Breast epithelium (tissue), 4 donors: ENCODE results near the gene RRP15. TPM values are rescaled to one million over a fixed set of nuclear protein-coding genes. Genes with fewer than 3 reads are reported as not detected.

Experiments
- DNase-seq, 2 donors: peaks; one replicate each; pipeline ENCODE4 v3.0.0-alpha.2; 2019; ENCODE audit warnings: low spot score in 2 of 2
- H3K27ac ChIP-seq, 2 donors: fragments of 200-600 bp; sonication (generic) in 1 of 2; one replicate each; pipeline ENCODE4 v1.5.1; 2016 to 2019; ENCODE audit warnings: mild to moderate bottlenecking in 1 of 2
- H3K27me3 ChIP-seq, 2 donors: fragments of 200-600 bp; sonication (generic) in 1 of 2; one replicate each; pipeline versions ENCODE4 v1.5.1 to v1.6.0; 2017 to 2019; ENCODE audit warnings: control low read depth in 1 of 2, mild to moderate bottlenecking in 1 of 2
- H3K36me3 ChIP-seq: fragments of 200-600 bp; one replicate; pipeline ENCODE4 v1.5.1; 2019
- H3K4me1 ChIP-seq, 2 donors: fragments of 200-600 bp; sonication (generic); one replicate each; pipeline ENCODE4 v1.5.1; 2016 to 2019; ENCODE audit warnings: control low read depth in 1 of 2
- H3K4me3 ChIP-seq, 3 donors: fragments of 200-600 bp; sonication (generic); 1 replicate in 2 of 3; 2 replicates in 1 of 3; pipeline ENCODE4 v1.5.1; 2016 to 2019; ENCODE audit warnings: mild to moderate bottlenecking in 3 of 3, moderate library complexity in 2 of 3
- H3K9me3 ChIP-seq, 2 donors: fragments of 200-600 bp; sonication (generic) in 1 of 2; one replicate each; pipeline ENCODE4 v1.5.1; 2016 to 2019; ENCODE audit warnings: control low read depth in 1 of 2
- POLR2A ChIP-seq: fragments of 450-650 bp; IDR thresholded peaks from one replicate; pipeline ENCODE4 v1.6.1; 2016; ENCODE audit warnings: antibody characterized with exemption, mild to moderate bottlenecking, moderate library complexity
- POLR2AphosphoS5 ChIP-seq, 3 donors: sonication (generic); formaldehyde crosslinking; IDR thresholded peaks; one replicate each; pipeline ENCODE4 v1.6.1; 2017; ENCODE audit warnings: antibody characterized with exemption in 3 of 3
- intact Hi-C: fragments of 100-400 bp; cut with DNase I; formaldehyde crosslinking; loops from one replicate; pipeline ENCODE4 v1.15.1; 2023; ENCODE audit warnings: low total_unique reads
- total RNA-seq, 3 donors: library from RNA; depleted of rRNA; stranded (reverse); fragments of >200 nt; gene quantifications; one replicate each; pipeline ENCODE4 v1.1.0, GENCODE V29; 2016
- TF ChIP-seq, protein P1 (sequence below), 3 donors: fragments of 450-650 bp; IDR thresholded peaks; one replicate each; pipeline ENCODE4 v1.5.1; 2016 to 2017; ENCODE audit warnings: antibody characterized with exemption in 3 of 3, mild to moderate bottlenecking in 3 of 3, moderate library complexity in 3 of 3

RRP15 gene
- total RNA-seq, 3 donors from 2014 or later: 6.2 to 8.8 (median 7.8) TPM

DNA sequence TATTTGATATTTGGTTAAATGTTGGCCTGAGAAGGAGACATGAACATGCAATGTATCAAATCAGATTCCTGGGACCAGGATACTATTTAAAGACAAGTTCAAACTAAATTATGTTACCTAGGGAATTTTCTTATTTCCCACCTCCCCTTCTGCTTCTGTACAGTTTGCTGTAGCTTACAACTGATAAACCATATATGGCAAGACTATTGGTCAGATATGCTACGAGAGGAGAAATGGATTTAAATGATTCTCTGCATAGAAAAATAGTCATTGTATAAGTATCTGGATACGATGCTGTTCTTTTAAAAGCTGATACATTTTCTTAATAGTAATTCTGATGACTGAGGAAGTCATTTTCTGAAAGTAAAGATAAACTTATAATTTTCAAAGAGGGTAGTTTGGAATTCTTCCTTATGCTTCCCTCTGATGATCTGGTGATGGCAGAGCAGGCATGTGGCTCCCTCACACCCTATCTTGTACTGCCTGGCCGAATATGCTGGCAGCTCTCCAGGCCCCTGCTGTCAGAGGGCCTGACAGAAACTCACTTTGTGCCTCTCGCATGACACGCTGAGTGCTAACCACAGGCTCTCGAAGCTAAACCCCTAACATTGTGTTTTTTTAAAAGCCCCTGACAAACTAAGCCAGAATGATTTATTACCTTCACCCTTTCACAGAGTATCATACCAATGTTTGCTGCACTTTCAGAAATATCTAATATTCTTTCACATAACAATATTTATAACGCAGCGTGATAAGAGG lies 19.4 kb downstream of the RRP15 start:
- TF ChIP-seq, protein P1, sequence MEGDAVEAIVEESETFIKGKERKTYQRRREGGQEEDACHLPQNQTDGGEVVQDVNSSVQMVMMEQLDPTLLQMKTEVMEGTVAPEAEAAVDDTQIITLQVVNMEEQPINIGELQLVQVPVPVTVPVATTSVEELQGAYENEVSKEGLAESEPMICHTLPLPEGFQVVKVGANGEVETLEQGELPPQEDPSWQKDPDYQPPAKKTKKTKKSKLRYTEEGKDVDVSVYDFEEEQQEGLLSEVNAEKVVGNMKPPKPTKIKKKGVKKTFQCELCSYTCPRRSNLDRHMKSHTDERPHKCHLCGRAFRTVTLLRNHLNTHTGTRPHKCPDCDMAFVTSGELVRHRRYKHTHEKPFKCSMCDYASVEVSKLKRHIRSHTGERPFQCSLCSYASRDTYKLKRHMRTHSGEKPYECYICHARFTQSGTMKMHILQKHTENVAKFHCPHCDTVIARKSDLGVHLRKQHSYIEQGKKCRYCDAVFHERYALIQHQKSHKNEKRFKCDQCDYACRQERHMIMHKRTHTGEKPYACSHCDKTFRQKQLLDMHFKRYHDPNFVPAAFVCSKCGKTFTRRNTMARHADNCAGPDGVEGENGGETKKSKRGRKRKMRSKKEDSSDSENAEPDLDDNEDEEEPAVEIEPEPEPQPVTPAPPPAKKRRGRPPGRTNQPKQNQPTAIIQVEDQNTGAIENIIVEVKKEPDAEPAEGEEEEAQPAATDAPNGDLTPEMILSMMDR (IDR thresholded peaks at IDR 0.05): no peak
- TF ChIP-seq POLR2AphosphoS5 (IDR thresholded peaks at IDR 0.05): no peak
- no peak for TF ChIP-seq POLR2A
- no peak for DNase-seq
- intact Hi-C loops: no loop called here
- no peaks in the 10 kb centered on the region for H3K36me3 ChIP-seq
- no peaks in the 10 kb centered on the region for H3K4me1 ChIP-seq
- no peak overlapping the region for H3K27ac ChIP-seq
- no peak overlapping the region for H3K4me3 ChIP-seq
- H3K27me3 ChIP-seq: no peaks in the 10 kb centered on the region
- H3K9me3 ChIP-seq: no peaks in the 10 kb centered on the region

DNA sequence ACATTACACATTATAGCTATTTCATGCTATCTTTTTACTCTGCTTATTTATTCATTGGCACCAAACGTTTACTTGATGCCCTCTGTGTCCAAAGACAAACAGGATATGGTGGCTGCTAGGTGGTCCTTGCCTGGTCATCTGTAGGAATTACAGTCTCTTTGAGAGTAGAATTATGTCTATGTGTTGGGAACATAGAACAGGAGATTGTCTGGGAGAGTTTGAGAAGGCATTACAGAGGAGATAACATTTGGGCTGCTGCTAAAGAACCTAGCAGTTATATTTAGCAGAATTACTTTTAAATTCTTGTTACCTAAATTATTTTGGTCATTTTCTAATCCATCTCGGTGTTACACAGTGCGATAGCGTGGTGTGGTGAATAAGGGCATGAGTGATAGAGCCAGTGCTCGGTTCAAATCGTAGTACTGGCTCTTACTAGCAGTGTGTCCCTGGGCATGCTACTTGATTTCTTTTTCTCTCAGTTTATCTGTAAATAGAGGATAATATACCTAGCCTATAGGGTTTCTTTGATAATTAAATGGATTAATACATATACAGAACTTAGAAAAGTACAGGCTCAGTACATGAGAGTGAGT lies 20.5 kb downstream of the RRP15 start:
- DNase-seq: no peak
- no peaks in the 10 kb centered on the region for H3K27me3 ChIP-seq
- intact Hi-C loops: no loop called here
- no peaks in the 10 kb centered on the region for H3K36me3 ChIP-seq
- TF ChIP-seq, protein P1 (IDR thresholded peaks at IDR 0.05): no peak
- no peak for TF ChIP-seq POLR2A
- TF ChIP-seq POLR2AphosphoS5 (IDR thresholded peaks at IDR 0.05): no peak
- H3K4me3 ChIP-seq: no peak overlapping the region
- H3K27ac ChIP-seq: no peak overlapping the region
- H3K4me1 ChIP-seq: no peaks in the 10 kb centered on the region
- H3K9me3 ChIP-seq: no peaks in the 10 kb centered on the region

DNA sequence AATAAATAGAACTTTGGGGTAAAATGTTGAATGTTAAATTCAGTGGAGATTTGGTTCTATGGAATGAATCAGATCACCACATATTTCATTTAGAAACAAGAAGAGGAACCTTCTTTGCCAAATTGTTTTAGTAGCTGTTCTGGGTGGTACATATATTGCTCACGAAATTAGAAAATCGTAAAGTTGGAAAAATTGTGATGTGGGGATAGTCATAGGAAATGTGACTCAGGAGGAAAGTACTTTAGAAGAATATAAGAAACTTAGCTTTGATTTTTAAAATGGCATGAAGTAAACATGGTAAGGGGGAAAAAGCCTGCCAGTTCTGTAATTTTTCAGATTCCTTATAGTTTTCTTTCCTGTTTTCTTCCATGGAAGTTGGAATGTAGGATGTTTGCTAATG lies 27.4 kb downstream of the RRP15 start:
- Histone ChIP-seq H3K27ac (no peak overlapping the region), H3K9me3 (no peaks in the 10 kb centered on the region), H3K27me3 (no peaks in the 10 kb centered on the region), H3K4me1 (no peaks in the 10 kb centered on the region), H3K36me3 (no peaks in the 10 kb centered on the region), H3K4me3 (no peak overlapping the region)
- intact Hi-C loops: no loop called here
- DNase-seq: no peak
- TF ChIP-seq POLR2AphosphoS5 (IDR thresholded peaks at IDR 0.05): no peak
- TF ChIP-seq, protein P1 (IDR thresholded peaks at IDR 0.05): no peak
- no peak for TF ChIP-seq POLR2A

DNA sequence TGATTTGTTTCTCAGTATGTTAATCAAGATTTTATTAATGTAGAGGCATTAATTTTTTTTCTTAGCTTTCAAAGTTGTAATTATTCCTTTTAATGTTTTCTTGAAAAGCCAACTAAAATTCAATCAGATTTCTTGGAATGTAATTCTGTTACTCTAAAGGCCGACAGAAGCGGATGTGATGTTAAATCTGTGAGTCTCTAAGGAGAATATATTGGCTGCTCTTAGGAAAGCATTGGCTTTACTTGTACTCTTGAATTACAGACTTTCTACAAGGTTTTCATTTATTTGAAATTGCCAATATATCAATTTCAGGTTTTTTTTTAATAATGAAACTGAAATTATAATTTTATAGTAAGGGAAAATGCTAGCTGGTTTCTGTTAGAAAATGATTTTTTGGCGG lies 29.2 kb downstream of the RRP15 start:
- no peak overlapping the region for H3K4me3 ChIP-seq
- no peak for DNase-seq
- TF ChIP-seq, protein P1 (IDR thresholded peaks at IDR 0.05): no peak
- TF ChIP-seq POLR2AphosphoS5 (IDR thresholded peaks at IDR 0.05) (no peak), POLR2A (no peak)
- no peaks in the 10 kb centered on the region for H3K36me3 ChIP-seq
- no peaks in the 10 kb centered on the region for H3K4me1 ChIP-seq
- H3K9me3 ChIP-seq: no peaks in the 10 kb centered on the region
- no peaks in the 10 kb centered on the region for H3K27me3 ChIP-seq
- no peak overlapping the region for H3K27ac ChIP-seq
- intact Hi-C loops: no loop called here

DNA sequence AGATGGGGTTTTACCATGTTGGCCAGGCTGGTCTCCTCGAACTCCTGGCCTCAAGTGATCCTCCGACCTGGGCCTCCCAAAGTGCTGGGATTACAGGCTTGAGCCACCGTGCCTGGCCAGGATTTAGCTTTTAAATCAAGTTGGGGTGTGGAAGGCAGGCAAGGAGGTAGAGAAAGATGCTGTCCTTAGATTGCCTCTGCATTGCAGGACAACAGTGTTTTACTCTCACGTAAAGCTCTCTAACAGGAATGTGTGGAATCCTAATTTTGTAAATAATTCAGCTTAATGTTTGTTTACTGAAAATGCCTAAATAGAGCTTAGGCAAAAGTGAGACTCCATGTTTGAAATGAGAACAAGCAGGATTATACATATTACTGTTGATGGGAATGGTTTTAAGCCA lies 30.5 kb downstream of the RRP15 start:
- H3K4me1 ChIP-seq: no peaks in the 10 kb centered on the region
- no peak overlapping the region for H3K4me3 ChIP-seq
- DNase-seq: no peak
- H3K27me3 ChIP-seq: no peaks in the 10 kb centered on the region
- H3K36me3 ChIP-seq: no peaks in the 10 kb centered on the region
- H3K27ac ChIP-seq: no peak overlapping the region
- no peak for TF ChIP-seq POLR2A
- no peak for TF ChIP-seq POLR2AphosphoS5 (IDR thresholded peaks at IDR 0.05)
- TF ChIP-seq, protein P1 (IDR thresholded peaks at IDR 0.05): no peak
- intact Hi-C loops: no loop called here
- no peaks in the 10 kb centered on the region for H3K9me3 ChIP-seq
